ENCODE results near the gene ITPK1.

The ITPK1 gene

DNA sequence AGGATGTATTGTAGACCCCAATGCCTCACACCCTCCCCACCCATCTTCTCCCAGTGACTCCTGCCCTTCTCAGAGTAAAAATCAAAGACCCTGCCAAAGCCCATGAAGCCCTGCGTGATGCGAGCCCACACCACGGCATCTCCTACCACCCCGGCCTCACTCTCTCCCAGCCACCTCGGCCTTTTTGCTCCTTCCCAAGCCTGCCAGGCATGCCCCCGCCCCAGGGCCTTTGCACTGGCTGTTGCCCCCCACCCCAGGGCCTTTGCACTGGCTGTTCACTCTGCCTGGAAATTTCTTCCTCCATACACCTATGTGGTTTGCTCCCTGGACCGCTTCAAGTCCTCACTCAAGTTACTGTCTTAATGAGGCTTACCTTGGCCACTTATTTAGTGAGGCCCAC lies 197.8 kb downstream of the ITPK1 start:
- H3K4me3 ChIP-seq (replicated peaks; ENCODE audit: low read depth, low read length): no peak overlapping the region
- DNase-seq (ENCODE audit: low read depth): no peak
- TF ChIP-seq, protein P1, sequence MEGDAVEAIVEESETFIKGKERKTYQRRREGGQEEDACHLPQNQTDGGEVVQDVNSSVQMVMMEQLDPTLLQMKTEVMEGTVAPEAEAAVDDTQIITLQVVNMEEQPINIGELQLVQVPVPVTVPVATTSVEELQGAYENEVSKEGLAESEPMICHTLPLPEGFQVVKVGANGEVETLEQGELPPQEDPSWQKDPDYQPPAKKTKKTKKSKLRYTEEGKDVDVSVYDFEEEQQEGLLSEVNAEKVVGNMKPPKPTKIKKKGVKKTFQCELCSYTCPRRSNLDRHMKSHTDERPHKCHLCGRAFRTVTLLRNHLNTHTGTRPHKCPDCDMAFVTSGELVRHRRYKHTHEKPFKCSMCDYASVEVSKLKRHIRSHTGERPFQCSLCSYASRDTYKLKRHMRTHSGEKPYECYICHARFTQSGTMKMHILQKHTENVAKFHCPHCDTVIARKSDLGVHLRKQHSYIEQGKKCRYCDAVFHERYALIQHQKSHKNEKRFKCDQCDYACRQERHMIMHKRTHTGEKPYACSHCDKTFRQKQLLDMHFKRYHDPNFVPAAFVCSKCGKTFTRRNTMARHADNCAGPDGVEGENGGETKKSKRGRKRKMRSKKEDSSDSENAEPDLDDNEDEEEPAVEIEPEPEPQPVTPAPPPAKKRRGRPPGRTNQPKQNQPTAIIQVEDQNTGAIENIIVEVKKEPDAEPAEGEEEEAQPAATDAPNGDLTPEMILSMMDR (IDR thresholded peaks at IDR 0.05; ENCODE audit: low read length, missing control alignments): no peak

DNA sequence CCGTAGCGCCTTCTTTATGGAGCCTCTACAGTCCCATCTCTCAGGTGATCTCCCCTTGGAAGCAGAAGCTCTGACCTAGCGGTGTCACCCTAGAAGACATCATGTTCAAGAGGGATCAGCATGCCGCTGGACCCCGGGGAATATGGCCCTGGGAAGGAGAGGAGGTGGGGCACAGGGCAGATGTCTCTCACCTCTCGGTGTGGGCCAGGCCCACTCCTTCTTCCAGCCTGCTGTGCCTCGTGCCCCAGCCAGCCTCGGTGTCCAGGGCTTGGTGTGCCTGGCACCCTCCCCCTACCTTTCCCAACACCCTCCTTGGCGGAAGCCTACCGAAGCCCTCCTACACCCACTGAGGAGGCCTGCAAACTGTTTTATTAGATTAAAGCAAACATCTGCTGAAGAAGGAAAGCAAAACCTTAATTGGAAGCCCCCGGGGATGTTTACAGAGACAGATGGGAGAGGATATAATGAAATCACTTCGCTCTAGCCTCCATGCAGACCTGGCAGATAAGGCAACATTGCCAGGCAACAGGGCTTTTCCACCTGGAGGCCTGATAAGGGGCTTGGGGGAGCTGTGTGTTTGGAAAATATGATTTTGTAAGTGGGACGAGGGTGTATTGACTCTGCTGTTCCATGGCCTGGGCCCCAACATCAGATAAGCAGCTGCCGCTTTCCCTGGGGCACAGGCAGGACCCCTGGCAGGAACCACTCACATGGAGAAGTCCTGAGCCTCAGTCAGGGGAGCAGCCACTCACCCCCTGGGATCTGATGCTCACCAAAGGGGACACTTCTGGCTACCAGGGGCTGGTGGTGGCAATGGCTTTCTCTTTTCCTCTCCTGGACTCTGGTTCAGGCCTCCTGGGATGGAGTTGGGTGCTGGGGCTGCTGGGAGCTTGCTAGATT lies 198.4 kb downstream of the ITPK1 start:
- no peak for DNase-seq (ENCODE audit: low read depth)
- no peak overlapping the region for H3K4me3 ChIP-seq (replicated peaks; ENCODE audit: low read depth, low read length)
- TF ChIP-seq, protein P1 (IDR thresholded peaks at IDR 0.05; ENCODE audit: low read length, missing control alignments): no peak

DNA sequence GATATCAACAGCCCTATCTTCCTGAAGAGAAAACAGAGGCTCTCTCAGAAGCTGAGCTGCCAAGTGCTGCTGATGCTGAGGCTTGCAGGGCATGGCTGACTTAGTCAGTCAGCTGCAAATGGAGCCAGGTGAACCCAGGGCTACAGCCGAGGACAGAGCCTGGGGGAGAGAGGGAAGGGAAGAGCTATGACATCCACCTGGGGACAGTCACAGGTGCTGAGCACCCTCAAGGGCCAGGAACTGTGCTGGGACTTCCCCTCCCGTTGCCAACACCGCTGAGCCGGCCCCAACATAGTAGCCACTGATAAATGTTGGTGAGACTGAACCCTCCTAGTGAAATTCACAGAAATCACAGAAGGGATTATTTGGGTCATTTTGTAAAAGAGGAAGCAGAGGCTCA lies 199.5 kb downstream of the ITPK1 start:
- TF ChIP-seq, protein P1 (IDR thresholded peaks at IDR 0.05; ENCODE audit: low read length, missing control alignments): no peak
- DNase-seq (ENCODE audit: low read depth): no peak
- no peak overlapping the region for H3K4me3 ChIP-seq (replicated peaks; ENCODE audit: low read depth, low read length)

DNA sequence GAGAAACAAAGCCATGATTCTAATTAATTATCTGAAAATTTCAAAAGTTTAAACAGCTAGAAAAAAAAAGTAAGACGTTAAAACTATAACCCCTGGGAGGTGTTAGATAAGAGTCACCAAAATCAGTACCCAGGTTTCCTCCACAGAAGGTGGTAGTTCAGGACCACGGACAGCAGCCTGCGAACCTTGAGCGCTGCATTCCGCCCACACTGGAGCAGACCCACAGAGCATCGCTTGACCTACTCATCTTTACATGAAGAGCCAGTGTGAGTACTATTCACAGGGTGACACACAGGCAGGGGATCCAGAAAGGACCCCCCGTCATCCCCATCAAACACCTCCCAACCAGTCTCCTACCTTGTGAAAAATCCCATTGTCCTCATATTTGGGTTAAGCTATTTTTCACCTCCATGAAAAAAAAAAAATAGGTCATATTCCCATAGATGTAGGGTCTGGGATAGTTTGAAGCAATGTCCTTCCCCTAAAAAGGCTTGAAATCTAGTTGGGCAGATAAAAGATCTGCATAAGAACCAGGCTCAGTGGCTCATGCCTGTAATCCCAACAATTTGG lies 201.6 kb downstream of the ITPK1 start:
- DNase-seq (ENCODE audit: low read depth): peak; percentile 27

DNA sequence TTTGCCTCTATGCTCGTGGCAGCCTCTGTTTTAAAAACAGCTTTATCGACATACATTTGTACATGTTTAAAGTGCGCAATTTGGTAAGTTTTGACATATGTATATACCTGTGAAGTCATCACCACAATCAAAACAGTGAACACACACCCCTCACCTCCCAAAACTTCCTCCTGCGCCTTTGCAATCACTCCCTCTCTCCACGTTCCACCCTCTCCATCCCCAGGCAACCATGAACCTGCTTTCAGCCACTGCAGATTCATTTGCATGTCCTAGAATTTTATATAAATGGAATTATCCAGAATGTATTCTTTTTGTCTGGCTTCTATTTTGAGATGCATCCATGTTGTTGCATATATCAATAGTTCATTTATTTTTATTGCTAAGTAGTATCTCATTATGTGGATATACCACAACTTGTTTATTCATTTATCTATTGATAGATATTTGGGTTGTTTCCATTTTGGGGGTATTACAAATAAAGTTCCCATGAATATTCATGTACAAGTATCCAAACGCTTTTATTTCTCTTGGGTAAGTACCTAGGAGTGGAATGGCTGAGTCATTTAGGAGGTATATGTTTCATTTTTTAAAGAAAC lies 208.3 kb downstream of the ITPK1 start:
- DNase-seq (ENCODE audit: low read depth): no peak
- TF ChIP-seq, protein P1 (IDR thresholded peaks at IDR 0.05; ENCODE audit: low read length, missing control alignments): no peak
- no peak overlapping the region for H3K4me3 ChIP-seq (replicated peaks; ENCODE audit: low read depth, low read length)

More for the DNA sequence above, 201.6 kb downstream of the ITPK1 start:
- H3K4me3 ChIP-seq (replicated peaks; ENCODE audit: low read depth, low read length): no peak overlapping the region
- TF ChIP-seq, protein P1 (IDR thresholded peaks at IDR 0.05; ENCODE audit: low read length, missing control alignments): no peak

DNA sequence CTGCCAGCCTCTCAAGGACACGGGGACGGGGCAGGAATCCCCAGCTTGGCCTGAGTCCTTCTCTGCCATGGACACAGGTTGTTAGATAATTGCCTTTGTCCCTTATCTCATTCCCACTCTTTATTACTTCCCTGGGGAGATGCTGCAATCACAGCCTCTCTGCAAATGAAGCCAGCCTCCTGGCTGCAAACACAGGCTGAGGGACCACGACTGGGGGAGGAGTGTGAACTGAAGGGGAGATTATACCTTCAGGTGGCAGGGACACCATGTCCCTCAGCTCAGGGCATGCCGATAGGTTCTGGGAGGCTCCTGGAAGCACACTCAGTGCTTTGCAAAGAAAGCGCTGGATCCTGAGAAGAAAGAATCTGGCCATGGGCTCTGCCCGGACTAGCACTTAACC lies 208.9 kb downstream of the ITPK1 start:
- TF ChIP-seq, protein P1 (IDR thresholded peaks at IDR 0.05; ENCODE audit: low read length, missing control alignments): no peak
- no peak overlapping the region for H3K4me3 ChIP-seq (replicated peaks; ENCODE audit: low read depth, low read length)

More for the DNA sequence above, 208.9 kb downstream of the ITPK1 start:
- no peak for DNase-seq (ENCODE audit: low read depth)

All from fibroblast of pulmonary artery (primary cell).